Activated CD8-positive, alpha-beta T cell treated with anti-CD3 and anti-CD28 coated beads for 36 hours (primary cell): ENCODE measurements around the gene PARP16. TPM values are rescaled to one million over a fixed set of nuclear protein-coding genes. Genes with fewer than 3 reads are reported as not detected.

Experiments
- ATAC-seq: fragments of 200-7000 bp; cut with Tn5 transposase; one replicate; pipeline ENCODE4 v1.10.0; 2021; ENCODE audit warnings: mild to moderate bottlenecking, moderate library complexity
- CTCF ChIA-PET: fragments of 350-600 bp; sonication (Branson Sonifier 250); formaldehyde crosslinking; loops from one replicate; lab custom pipeline; 2021; ENCODE audit warnings: antibody characterized with exemption; lab: Charles Lee
- POLR2A ChIA-PET: fragments of 350-600 bp; sonication (Branson Sonifier 250); formaldehyde crosslinking; loops from one replicate; lab custom pipeline; 2021; ENCODE audit warnings: antibody characterized with exemption; lab: Charles Lee
- DNase-seq: peaks from one replicate; pipeline ENCODE4 v3.0.0-alpha.2; 2020
- H3K27ac Mint-ChIP-seq: one replicate; pipeline ENCODE4 v1.8.0; 2021; ENCODE audit warnings: mild to moderate bottlenecking, mixed read lengths
- H3K27me3 Mint-ChIP-seq: one replicate; pipeline ENCODE4 v1.8.0; 2021; ENCODE audit warnings: mixed read lengths
- H3K36me3 Mint-ChIP-seq: one replicate; pipeline ENCODE4 v1.8.0; 2021; ENCODE audit warnings: low read depth, mixed read lengths
- H3K4me1 Mint-ChIP-seq: one replicate; pipeline ENCODE4 v1.8.0; 2021; ENCODE audit warnings: low read depth, mixed read lengths
- H3K4me3 Mint-ChIP-seq: one replicate; pipeline ENCODE4 v1.8.0; 2021; ENCODE audit warnings: mild to moderate bottlenecking, moderate library complexity, mixed read lengths
- H3K9me3 Mint-ChIP-seq: one replicate; pipeline ENCODE4 v1.8.0; 2021; ENCODE audit warnings: mixed read lengths
- CTCF ChIP-seq: fragments of 200-600 bp; IDR thresholded peaks from one replicate; pipeline ENCODE4 v1.8.0; 2022; ENCODE audit warnings: antibody characterized with exemption, mild to moderate bottlenecking
- intact Hi-C: fragments of 100-400 bp; cut with micrococcal nuclease; formaldehyde crosslinking; loops from one replicate; pipeline ENCODE4 v1.10.0; 2022
- total RNA-seq, 2 experiments: library from RNA; stranded (reverse); gene quantifications; one replicate each; pipeline ENCODE4 v1.2.3, GENCODE V29; 2021

Gene PARP16
- total RNA-seq, 2 experiments from 2014 or later = 17.9 to 20.5 TPM

- intact Hi-C loops = no loop called here
- H3K9me3 Mint-ChIP-seq = no peaks in the 10 kb centered on the region
- POLR2A ChIA-PET = interaction anchor here (1.4 kb wide), 1 partner anchor 12 kb away, joined by 3 read pairs; no protein-coding TSS in a partner anchor
- TF ChIP-seq CTCF = no peak
- ATAC-seq (no peak), DNase-seq (no peak)
- no peak overlapping the region for H3K27ac Mint-ChIP-seq
- H3K4me1 Mint-ChIP-seq = no peaks in the 10 kb centered on the region
- H3K27me3 Mint-ChIP-seq = no peaks in the 10 kb centered on the region
- no peak overlapping the region for H3K4me3 Mint-ChIP-seq
- H3K36me3 Mint-ChIP-seq = peaks cover 29% of the 10 kb centered on the region
- CTCF ChIA-PET = interaction anchor here (0.6 to 2.4 kb wide), 4 partner anchors 9 to 50 kb away, joined by 3 to 7 read pairs (median 4); no protein-coding TSS in a partner anchor
Measured at GRCh38 chr15:65258375-65259262, 28.1 kb downstream of the PARP16 start.

GRCh38 chr15:65255486-65256140 is 31.1 kb downstream of the PARP16 start:
- Mint-ChIP-seq H3K9me3 (no peaks in the 10 kb centered on the region), H3K36me3 (peaks cover 14% of the 10 kb centered on the region), H3K4me3 (no peak overlapping the region), H3K4me1 (peaks cover under 1% of the 10 kb centered on the region), H3K27ac (no peak overlapping the region), H3K27me3 (no peaks in the 10 kb centered on the region)
- CTCF ChIA-PET = no interaction called here
- POLR2A ChIA-PET = interaction anchor here (1.1 kb wide), 1 partner anchor 70 kb away, joined by 3 read pairs; no protein-coding TSS in a partner anchor
- intact Hi-C loops = no loop called here
- DNase-seq (no peak), ATAC-seq (no peak)
- TF ChIP-seq CTCF = no peak

- H3K27me3 Mint-ChIP-seq = no peaks in the 10 kb centered on the region
- no peaks in the 10 kb centered on the region for H3K9me3 Mint-ChIP-seq
- POLR2A ChIA-PET = interaction anchor here (1.1 kb wide), 1 partner anchor 69 kb away, joined by 3 read pairs; no protein-coding TSS in a partner anchor
- ATAC-seq (no peak), DNase-seq (no peak)
- no peak overlapping the region for H3K4me3 Mint-ChIP-seq
- H3K4me1 Mint-ChIP-seq = peaks cover 9% of the 10 kb centered on the region
- intact Hi-C loops = no loop called here
- TF ChIP-seq CTCF = no peak
- H3K36me3 Mint-ChIP-seq = peaks cover 10% of the 10 kb centered on the region
- no peak overlapping the region for H3K27ac Mint-ChIP-seq
- CTCF ChIA-PET = no interaction called here
Measured at GRCh38 chr15:65254758-65255157, 31.9 kb downstream of the PARP16 start.

- no peak for TF ChIP-seq CTCF
- no peak overlapping the region for H3K27ac Mint-ChIP-seq
- intact Hi-C loops = no loop called here
- H3K4me3 Mint-ChIP-seq = no peak overlapping the region
- no peak for ATAC-seq
- CTCF ChIA-PET = no interaction called here
- DNase-seq = no peak
- peaks cover 13% of the 10 kb centered on the region for H3K4me1 Mint-ChIP-seq
- peaks cover 10% of the 10 kb centered on the region for H3K36me3 Mint-ChIP-seq
- H3K9me3 Mint-ChIP-seq = no peaks in the 10 kb centered on the region
- POLR2A ChIA-PET = interaction anchor here (1.1 kb wide), 1 partner anchor 69 kb away, joined by 3 read pairs; no protein-coding TSS in a partner anchor
- no peaks in the 10 kb centered on the region for H3K27me3 Mint-ChIP-seq
Measured at GRCh38 chr15:65254356-65254755, 32.3 kb downstream of the PARP16 start.
